ENCODE results near the gene PCDHA10.
"Not testable (repeated sequence)": the region's sequence is repeated elsewhere in the genome, so short reads cannot be mapped to it uniquely, and the experiment has no call there.

The PCDHA10 gene

DNA sequence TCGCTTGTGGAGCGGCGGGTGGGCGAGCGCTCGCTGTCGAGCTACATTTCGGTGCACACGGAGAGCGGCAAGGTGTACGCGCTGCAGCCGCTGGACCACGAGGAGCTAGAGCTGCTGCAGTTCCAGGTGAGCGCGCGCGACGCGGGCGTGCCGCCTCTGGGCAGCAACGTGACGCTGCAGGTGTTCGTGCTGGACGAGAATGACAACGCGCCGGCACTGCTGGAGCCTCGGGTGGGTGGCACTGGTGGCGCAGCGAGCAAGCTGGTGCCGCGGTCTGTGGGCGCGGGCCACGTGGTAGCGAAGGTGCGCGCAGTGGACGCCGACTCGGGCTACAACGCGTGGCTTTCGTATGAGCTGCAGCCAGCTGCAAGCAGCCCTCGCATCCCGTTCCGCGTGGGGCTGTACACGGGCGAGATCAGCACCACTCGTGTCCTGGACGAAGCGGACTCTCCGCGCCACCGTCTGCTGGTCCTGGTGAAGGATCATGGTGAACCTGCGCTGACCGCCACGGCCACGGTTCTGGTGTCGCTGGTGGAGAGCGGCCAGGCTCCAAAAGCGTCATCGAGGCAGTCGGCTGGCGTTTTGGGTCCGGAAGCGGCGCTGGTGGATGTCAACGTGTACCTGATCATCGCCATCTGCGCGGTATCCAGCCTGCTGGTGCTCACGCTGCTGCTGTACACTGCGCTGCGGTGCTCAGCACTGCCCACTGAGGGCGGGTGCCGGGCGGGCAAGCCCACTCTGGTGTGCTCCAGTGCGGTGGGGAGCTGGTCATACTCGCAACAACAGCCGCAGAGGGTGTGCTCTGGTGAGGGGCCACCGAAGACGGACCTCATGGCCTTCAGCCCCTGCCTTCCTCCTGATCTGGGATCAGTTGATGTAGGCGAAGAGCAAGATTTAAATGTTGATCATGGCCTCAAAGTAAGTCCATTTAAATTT lies 12.6 kb upstream of the PCDHA10 start:
- DNase-seq, result no peak

DNA sequence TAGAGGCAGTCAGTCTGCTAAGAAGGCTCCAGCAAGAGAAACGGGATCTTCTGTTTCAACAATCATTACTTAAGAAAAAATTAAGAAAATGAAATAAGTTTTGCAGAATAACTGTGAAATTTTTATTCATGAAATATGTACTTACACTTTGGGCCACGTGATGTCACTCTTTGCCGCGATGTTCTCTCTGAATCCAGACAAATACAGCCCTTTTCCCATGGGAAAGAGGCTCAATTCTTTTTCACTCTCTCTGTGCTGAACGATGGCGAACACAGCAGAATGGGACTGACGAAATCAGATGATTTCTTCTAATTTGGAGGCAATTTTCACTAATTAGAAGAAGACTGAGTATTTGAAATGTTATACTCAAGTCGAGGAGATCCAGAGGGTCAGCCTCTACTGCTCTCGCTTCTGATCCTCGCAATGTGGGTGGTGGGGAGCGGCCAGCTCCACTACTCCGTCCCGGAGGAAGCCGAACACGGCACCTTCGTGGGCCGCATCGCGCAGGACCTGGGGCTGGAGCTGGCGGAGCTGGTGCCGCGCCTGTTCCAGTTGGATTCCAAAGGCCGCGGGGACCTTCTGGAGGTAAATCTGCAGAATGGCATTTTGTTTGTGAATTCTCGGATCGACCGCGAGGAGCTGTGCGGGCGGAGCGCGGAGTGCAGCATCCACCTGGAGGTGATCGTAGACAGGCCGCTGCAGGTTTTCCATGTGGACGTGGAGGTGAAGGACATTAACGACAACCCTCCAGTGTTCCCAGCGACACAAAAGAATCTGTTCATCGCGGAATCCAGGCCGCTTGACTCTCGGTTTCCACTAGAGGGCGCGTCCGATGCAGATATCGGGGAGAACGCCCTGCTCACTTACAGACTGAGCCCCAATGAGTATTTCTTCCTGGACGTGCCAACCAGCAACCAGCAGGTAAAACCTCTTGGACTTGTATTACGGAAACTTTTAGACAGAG lies 7.3 kb upstream of the PCDHA10 start, which contains the start of gene PCDHA9:
TSS of gene PCDHA9 (plus strand) at position 244 of the 964 bp plus-strand sequence. CDS start at position 358, 114 bp downstream.
- not testable (repeated sequence) for DNase-seq

DNA sequence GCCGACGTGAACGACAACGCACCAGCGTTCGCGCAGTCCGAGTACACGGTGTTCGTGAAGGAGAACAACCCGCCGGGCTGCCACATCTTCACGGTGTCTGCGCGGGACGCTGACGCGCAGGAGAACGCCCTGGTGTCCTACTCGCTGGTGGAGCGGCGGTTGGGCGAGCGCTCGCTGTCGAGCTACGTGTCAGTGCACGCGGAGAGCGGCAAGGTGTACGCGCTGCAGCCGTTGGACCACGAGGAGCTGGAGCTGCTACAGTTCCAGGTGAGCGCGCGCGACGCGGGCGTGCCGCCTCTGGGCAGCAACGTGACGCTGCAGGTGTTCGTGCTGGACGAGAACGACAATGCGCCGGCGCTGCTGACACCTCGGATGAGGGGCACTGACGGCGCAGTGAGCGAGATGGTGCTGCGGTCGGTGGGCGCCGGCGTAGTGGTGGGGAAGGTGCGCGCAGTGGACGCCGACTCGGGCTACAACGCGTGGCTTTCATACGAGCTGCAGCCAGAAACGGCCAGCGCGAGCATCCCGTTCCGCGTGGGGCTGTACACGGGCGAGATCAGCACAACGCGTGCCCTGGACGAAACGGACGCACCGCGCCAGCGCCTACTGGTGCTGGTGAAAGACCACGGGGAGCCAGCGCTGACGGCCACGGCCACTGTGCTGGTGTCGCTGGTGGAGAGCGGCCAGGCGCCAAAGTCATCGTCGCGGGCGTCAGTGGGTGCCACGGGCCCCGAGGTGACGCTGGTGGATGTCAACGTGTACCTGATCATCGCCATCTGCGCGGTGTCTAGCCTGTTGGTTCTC lies 5.7 kb upstream of the PCDHA10 start:
- not testable (repeated sequence) for DNase-seq

DNA sequence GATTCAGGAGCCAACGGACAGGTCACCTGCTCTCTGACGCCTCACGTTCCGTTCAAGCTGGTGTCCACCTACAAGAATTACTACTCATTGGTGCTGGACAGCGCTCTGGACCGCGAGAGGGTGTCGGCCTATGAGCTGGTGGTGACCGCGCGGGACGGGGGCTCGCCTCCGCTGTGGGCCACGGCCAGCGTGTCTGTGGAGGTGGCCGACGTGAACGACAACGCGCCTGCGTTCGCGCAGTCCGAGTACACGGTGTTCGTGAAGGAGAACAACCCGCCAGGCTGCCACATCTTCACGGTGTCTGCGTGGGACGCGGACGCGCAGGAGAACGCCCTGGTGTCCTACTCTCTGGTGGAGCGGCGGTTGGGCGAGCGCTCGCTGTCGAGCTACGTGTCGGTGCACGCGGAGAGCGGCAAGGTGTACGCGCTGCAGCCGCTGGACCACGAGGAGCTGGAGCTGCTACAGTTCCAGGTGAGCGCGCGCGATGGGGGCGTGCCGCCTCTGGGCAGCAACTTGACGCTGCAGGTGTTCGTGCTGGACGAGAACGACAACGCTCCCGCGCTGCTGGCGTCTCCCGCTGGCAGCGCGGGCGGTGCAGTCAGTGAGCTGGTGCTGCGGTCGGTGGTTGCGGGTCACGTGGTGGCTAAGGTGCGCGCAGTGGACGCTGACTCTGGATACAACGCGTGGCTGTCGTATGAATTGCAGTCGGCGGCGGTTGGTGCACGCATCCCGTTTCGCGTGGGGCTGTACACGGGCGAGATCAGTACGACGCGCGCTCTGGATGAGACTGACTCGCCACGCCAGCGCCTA lies 1.7 kb downstream of the PCDHA10 start:
- no peak for DNase-seq

DNA sequence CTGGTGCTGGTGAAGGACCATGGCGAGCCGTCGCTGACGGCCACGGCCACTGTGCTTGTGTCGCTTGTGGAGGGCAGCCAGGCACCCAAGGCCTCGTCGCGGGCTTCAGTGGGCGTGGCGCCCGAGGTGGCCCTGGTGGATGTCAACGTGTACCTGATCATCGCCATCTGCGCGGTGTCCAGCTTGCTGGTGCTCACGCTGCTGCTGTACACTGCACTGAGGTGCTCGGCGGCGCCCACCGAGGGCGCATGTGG lies 2.2 kb downstream of the PCDHA10 start:
- no peak for DNase-seq

DNA sequence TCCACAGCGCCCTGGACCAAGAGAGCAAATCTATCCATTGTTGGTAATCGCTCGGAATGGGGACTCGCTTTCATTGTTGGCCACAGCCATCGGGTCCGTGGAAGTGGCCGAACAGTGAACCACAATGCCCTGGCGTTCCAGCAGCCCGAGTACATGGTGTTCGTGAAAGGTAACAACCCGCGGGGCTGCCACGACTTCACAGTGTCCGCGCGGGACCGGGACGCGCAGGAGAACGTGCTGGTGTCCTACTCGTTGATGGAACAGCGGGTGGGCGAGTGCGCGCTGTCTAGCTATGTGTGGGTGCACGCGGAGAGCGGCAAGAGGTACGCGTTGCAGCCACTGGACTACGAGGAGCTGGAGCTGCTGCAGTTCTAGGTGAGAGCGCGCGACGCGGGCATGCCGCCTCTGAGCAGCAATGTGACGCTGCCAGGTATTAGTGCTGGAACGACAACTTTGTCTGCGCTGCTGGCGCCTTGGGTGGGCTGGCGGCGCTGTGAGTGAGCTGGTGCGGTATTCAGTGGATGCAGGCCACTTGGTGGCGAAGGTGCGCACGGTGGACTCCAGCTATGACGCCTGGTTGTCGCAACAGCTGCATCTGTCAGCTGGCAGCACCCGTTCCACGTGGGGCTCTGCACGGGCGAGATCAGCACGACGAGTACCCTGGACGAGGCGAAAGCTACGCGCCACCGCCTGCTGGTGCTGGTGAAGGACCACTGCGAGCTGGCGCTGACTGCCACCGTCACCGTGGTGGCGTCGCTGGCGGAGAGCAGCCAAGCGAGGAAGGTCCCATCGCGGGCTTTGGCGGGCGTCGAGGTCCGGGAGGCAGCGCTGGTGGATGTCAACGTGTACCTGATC lies 7.0 kb downstream of the PCDHA10 start:
- no peak for DNase-seq

DNA sequence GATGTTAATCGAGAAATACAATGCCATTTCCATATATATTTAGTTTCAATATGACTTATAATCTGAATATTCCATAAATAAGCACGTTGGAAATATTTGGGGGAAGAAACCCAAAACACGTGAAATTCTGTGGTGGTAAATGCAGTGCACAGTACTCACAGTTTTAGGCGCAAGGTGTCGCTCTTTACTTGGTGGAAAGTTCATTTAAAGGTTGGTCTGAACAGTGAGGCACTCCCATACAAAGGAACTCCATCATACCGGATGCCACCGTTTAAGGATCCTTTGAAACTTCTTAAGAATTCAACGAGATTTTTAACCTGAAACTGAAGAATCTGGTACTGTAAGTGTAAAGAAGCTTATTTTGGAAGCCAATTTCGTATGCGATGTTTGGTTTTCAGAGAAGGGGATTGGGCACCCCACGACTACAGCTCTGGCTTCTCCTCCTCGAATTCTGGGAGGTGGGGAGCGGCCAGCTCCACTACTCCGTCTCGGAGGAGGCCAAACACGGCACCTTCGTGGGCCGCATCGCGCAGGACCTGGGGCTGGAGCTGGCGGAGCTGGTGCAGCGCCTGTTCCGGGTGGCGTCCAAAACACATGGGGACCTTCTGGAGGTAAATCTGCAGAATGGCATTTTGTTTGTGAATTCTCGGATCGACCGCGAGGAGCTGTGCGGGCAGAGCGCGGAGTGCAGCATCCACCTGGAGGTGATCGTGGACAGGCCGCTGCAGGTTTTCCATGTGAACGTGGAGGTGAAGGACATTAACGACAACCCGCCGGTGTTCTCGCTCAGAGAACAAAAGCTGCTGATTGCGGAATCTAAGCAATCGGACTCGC lies 13.2 kb downstream of the PCDHA10 start, which contains the start of gene PCDHA11:
TSS of gene PCDHA11 (plus strand) at position 237 of the 834 bp plus-strand sequence. CDS start at position 384, 147 bp downstream.
- DNase-seq, result no peak

DNA sequence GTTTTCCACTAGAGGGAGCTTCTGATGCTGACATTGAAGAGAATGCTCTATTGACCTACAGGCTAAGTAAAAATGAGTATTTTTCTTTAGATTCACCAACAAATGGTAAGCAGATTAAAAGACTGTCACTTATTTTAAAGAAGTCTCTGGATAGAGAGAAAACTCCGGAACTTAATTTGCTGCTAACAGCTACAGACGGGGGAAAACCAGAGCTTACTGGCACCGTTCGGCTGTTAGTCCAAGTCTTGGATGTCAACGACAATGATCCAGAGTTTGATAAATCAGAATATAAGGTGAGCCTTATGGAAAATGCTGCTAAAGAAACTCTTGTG lies 13.8 kb downstream of the PCDHA10 start:
- DNase-seq, result no peak

DNA sequence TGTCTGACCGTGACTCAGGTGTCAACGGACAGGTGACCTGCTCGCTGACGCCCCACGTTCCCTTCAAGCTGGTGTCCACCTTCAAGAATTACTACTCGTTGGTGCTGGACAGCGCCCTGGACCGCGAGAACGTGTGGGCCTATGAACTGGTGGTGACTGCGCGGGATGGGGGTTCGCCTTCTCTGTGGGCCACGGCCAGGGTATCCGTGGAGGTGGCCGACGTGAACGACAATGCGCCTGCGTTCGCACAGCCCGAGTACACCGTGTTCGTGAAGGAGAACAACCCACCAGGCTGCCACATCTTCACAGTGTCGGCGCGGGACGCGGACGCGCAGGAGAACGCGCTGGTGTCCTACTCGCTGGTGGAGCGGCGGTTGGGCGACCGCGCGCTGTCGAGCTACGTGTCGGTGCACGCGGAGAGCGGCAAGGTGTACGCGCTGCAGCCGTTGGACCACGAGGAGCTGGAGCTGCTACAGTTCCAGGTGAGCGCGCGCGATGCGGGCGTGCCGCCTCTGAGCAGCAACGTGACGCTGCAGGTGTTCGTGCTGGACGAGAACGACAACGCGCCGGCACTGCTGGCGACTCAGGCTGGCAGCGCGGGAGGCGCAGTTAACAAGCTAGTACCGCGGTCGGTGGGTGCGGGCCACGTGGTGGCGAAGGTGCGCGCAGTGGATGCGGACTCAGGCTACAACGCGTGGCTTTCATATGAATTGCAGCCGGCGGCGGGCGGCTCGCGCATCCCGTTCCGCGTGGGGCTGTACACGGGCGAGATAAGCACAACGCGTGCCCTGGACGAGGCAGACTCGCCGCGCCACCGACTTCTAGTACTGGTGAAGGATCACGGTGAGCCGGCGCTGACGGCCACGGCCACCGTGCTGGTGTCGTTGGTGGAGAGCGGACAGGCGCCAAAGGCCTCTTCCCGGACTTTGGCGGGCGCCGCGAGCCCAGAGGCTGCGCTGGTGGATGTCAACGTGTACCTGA lies 14.8 kb downstream of the PCDHA10 start:
- DNase-seq, result no peak

DNA sequence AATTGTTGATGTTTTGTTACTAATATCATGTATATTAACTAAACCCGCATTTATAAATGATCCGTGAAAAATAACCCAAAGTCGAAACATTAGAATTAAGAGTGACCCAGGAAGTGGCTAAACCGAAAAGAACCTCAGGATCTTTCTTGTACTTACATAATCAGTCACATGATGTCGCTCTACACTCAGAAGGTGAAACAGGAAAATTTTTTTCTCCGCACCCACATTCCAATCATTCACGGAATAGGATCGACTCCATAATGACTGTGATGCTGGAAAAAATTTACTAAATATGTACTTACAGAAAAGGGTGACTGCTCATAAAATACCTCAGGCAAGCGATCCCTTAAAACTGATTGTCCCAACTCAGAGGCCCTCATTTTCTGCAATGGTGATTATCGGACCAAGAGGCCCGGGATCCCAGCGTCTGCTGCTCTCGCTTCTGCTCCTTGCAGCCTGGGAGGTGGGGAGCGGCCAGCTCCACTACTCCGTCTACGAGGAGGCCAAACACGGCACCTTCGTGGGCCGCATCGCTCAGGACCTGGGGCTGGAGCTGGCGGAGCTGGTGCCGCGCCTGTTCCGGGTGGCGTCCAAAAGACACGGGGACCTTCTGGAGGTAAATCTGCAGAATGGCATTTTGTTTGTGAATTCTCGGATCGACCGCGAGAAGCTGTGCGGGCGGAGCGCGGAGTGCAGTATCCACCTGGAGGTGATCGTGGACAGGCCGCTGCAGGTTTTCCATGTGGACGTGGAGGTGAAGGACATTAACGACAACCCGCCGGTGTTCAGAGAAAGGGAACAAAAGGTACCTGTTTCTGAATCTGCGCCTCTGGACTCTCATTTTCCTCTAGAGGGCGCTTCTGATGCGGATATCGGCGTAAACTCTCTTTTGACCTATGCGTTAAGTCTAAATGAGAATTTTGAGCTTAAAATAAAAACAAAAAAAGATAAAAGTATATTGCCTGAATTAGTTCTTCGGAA lies 19.7 kb downstream of the PCDHA10 start, which contains the start of gene PCDHA12:
TSS of gene PCDHA12 (plus strand) at position 224 of the 981 bp plus-strand sequence. CDS start at position 389, 165 bp downstream.
- DNase-seq, result no peak

DNA sequence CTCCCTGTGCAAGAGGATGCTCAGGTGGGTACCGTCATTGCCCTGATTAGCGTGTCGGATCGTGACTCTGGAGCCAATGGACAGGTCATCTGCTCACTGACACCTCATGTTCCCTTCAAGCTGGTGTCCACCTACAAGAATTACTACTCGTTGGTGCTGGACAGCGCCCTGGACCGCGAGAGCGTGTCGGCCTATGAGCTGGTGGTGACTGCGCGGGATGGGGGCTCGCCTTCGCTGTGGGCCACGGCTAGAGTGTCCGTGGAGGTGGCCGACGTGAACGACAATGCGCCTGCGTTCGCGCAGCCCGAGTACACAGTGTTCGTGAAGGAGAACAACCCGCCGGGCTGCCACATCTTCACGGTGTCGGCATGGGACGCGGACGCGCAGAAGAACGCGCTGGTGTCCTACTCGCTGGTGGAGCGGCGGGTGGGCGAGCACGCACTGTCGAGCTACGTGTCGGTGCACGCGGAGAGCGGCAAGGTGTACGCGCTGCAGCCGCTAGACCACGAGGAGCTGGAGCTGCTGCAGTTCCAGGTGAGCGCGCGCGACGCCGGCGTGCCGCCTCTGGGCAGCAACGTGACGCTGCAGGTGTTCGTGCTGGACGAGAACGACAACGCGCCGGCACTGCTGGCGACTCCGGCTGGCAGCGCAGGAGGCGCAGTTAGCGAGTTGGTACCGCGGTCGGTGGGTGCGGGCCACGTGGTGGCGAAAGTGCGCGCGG lies 21.0 kb downstream of the PCDHA10 start:
- DNase-seq, result not testable (repeated sequence)

DNA sequence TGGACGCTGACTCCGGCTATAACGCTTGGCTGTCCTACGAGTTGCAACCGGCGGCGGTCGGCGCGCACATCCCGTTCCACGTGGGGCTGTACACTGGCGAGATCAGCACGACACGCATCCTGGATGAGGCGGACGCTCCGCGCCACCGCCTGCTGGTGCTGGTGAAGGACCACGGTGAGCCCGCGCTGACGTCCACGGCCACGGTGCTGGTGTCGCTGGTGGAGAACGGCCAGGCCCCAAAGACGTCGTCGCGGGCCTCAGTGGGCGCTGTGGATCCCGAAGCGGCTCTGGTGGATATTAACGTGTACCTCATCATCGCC lies 21.5 kb downstream of the PCDHA10 start:
- no peak for DNase-seq

DNA sequence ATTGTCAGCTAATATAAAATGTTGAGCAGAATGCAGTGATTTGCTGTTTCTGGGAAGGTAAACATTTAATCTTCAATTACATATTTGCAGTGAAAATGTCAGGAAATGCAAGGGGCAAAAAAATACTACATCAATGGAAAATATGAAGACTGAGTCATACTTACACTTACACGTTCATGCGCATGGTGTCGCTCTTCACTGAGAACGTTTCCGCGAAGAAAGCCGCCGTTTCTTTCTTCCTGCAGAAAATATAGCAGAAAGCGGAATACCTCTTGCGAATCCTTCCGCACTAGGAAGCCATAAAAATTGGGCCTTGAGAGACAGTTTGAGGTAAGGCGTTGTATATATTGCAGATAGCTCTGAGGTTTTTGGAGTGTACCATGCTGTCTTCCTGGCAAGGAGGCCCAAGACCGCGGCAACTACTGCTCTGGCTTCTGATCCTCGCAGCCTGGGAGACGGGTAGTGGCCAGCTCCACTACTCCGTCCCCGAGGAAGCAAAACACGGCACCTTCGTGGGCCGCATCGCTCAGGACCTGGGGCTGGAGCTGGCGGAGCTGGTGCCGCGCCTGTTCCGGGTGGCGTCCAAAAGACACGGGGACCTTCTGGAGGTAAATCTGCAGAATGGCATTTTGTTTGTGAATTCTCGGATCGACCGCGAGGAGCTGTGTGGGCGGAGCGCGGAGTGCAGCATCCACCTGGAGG lies 26.3 kb downstream of the PCDHA10 start, which contains the start of gene PCDHA13:
TSS of gene PCDHA13 (plus strand) at position 236 of the 702 bp plus-strand sequence. CDS start at position 381, 145 bp downstream.
- DNase-seq, result no peak

DNA sequence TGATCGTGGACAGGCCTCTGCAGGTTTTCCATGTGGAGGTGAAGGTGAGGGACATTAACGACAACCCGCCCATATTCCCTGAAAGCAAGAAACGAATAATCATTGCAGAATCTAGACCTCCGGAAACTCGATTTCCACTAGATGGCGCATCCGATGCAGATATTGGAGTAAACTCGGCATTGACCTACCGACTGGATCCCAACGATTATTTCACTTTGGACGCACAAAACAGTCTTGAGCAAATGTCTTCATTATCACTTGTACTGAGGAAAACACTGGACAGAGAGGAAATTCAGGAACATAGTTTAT lies 26.8 kb downstream of the PCDHA10 start:
- DNase-seq, result no peak

DNA sequence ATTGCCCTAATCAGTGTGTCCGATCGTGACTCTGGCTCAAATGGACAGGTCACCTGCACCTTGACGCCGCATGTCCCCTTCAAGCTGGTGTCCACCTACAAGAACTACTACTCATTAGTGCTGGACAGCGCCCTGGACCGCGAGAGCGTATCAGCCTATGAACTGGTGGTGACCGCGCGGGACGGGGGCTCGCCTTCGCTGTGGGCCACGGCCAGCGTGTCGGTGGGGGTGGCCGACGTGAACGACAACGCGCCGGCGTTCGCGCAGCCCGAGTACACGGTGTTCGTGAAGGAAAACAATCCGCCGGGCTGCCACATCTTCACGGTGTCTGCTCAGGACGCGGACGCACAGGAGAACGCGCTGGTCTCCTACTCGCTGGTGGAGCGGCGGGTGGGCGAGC lies 27.7 kb downstream of the PCDHA10 start:
- DNase-seq, result no peak

Data from SIG-M5 (cell line).